BLaER1 (cell line): ENCODE measurements around the gene HECTD4.
A peak's percentile ranks its signal among the peaks of the same experiment; 100 is the strongest.
"Not testable (repeated sequence)": the region's sequence is repeated elsewhere in the genome, so short reads cannot be mapped to it uniquely, and the experiment has no call there.

Experiments used
- H3K27ac ChIP-seq: shearing (Covaris generic); formaldehyde crosslinking; 2 replicates; pipeline ENCODE4 v1.8.1; 2022
- H3K27me3 ChIP-seq: shearing (Covaris generic); formaldehyde crosslinking; 2 replicates; pipeline ENCODE4 v1.8.1; 2022
- H3K36me3 ChIP-seq: shearing (Covaris generic); formaldehyde crosslinking; 2 replicates; pipeline ENCODE4 v1.8.1; 2022
- H3K4me1 ChIP-seq: shearing (Covaris generic); formaldehyde crosslinking; 2 replicates; pipeline ENCODE4 v1.8.1; 2022
- H3K4me2 ChIP-seq: shearing (Covaris generic); formaldehyde crosslinking; 2 replicates; pipeline ENCODE4 v1.8.1; 2022
- H3K4me3 ChIP-seq: shearing (Covaris generic); formaldehyde crosslinking; 2 replicates; pipeline ENCODE4 v1.8.1; 2022
- H3K9ac ChIP-seq: shearing (Covaris generic); formaldehyde crosslinking; 2 replicates; pipeline ENCODE4 v1.8.1; 2022
- H3K9me3 ChIP-seq: shearing (Covaris generic); formaldehyde crosslinking; 2 replicates; pipeline ENCODE4 v1.8.1; 2022
- H4K20me1 ChIP-seq: shearing (Covaris generic); formaldehyde crosslinking; 2 replicates; pipeline ENCODE4 v1.8.1; 2022
- Cebpa-rat ChIP-seq: shearing (Covaris generic); IDR thresholded peaks from 2 replicates; pipeline ENCODE4 v1.8.1; 2022

Gene HECTD4

DNA sequence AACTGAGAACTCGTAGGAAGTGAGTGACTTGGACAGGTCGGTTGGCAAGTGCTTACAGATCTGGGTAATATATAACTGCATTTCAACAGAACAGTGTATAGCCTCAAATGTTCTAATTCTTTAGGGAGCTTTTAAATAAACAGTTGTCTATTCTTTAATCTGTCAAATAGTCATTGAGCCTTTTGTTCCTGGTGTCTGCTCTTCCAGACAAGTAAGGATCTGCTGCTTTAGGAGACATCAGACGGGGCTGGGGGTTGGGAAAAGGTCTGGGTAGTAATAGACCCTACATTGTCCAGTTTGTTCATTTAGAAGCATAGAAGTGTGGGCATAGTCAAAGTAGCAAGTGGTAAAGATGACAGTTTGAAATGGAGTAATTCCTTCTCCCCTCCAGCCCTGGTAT lies 38.5 kb upstream of the HECTD4 start:
- Histone ChIP-seq H3K4me1 (peaks cover 44% of the 10 kb centered on the region), H3K27me3 (no peaks in the 10 kb centered on the region), H3K4me2 (peak overlapping the region; percentile 75), H3K9ac (peak overlapping the region; percentile 92; the same call in 1 of the 2 replicates), H4K20me1 (peaks cover 63% of the 10 kb centered on the region), H3K36me3 (peaks cover 14% of the 10 kb centered on the region), H3K27ac (no peak overlapping the region), H3K9me3 (no peaks in the 10 kb centered on the region), H3K4me3 (no peak overlapping the region)
- no peak for TF ChIP-seq Cebpa-rat

DNA sequence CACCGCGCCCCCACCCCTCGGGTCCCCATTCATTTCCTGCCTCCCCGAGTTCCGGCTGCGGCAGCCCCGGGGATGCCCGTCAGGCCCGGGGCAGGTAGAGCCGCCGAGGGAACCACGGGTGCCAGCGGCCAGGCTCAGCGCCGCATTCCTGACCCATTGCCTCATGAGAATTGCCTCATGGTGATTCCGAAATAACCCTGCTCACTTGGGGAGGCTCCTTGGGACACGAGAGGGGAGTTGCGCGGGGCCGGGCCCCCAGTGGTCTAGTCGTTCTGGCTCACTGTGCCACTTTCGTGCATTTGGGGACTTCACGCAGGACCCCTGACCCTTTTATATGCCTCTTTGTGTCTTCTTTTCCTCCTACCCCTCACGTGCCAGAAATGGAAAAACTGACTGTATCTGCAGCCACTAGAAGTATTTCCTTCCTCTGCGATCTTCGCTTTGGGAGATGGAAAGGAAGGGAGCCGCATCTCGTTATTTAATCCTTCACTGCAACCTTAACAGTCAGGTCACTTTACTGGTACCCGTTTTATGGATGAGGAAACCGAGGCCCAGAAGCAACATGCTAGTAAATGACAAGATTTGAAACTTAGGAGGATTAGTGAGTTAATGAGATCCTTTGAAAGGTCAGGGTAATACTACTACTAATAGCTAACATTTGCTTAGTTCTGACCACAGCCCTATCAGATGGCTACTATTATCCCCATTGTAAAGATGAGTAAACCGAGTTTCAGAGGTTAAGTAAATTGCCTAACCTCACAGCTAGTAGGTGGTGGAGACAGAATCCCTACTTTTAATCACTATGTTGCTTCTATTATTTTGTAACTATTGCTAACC lies 37.3 kb upstream of the HECTD4 start:
- no peaks in the 10 kb centered on the region for H3K27me3 ChIP-seq
- H3K36me3 ChIP-seq, result peaks cover 11% of the 10 kb centered on the region
- H4K20me1 ChIP-seq, result peaks cover 51% of the 10 kb centered on the region
- H3K9me3 ChIP-seq, result no peaks in the 10 kb centered on the region
- H3K4me3 ChIP-seq, result peak overlapping the region; percentile 86
- H3K4me1 ChIP-seq, result peaks cover 44% of the 10 kb centered on the region
- peak overlapping the region; percentile 75 for H3K4me2 ChIP-seq
- no peak for TF ChIP-seq Cebpa-rat
- peak overlapping the region; percentile 94 for H3K27ac ChIP-seq
- H3K9ac ChIP-seq, result peak overlapping the region; percentile 92

DNA sequence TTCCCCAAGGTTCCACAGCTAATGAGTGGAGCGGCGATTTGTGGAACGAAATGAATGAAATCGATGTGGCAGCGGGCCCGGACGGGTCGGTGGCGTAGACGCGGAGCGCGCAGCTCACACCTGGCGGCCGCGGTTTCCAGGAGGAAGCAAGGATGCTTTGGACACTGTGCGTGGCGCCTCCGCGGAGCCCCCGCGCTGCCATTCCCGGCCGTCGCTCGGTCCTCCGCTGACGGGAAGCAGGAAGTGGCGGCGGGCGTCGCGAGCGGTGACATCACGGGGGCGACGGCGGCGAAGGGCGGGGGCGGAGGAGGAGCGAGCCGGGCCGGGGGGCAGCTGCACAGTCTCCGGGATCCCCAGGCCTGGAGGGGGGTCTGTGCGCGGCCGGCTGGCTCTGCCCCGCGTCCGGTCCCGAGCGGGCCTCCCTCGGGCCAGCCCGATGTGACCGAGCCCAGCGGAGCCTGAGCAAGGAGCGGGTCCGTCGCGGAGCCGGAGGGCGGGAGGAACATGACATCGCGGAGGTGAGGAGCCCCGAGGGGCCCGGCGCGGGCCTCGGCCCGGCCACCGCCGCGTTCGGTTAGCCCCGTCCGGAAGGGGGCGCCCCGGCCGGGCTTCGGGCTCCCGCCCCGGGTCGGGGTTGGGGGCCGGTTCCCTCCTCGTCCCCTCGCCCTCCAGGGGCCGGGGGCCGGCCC lies 36.5 kb upstream of the HECTD4 start, which contains the start of gene PTPN11:
Gene PTPN11 (plus strand): TSS at position 340 of the 689 bp plus-strand sequence. CDS start 165 bp downstream, at position 505.
- H3K27ac ChIP-seq, result peak within 1 kb of the TSS; percentile 94
- no peak for TF ChIP-seq Cebpa-rat
- no peaks in the 10 kb centered on the region for H3K27me3 ChIP-seq
- H3K4me3 ChIP-seq, result peak within 1 kb of the TSS; percentile 86
- H3K4me1 ChIP-seq, result peaks cover 37% of the 10 kb centered on the region
- H3K9me3 ChIP-seq, result no peaks in the 10 kb centered on the region
- H4K20me1 ChIP-seq, result peaks cover 43% of the 10 kb centered on the region
- H3K4me2 ChIP-seq, result peak within 1 kb of the TSS; percentile 94
- H3K9ac ChIP-seq, result peak within 1 kb of the TSS; percentile 92
- H3K36me3 ChIP-seq, result peaks cover 6% of the 10 kb centered on the region; the same call in 1 of the 2 replicates

DNA sequence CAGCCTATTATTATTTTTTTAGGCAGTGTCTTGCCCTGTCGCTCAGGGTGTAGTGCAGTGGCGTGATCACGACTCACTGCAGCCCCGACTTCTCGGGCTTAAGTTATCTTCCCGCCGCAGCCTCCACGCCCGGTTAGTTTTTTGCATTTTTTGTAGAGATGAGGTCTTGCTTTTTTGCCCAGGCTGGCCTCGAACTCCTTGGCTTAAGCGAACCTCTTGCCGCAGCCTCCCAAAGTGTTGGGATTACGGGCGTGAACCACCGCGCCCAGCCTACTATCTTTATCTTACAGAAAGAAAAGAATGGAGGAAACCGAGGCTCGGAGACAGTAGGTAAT lies 36.0 kb upstream of the HECTD4 start:
- Histone ChIP-seq H3K27ac (peak overlapping the region; percentile 94), H3K4me1 (peaks cover 35% of the 10 kb centered on the region), H3K4me2 (peak overlapping the region; percentile 94), H3K4me3 (peak overlapping the region; percentile 86), H3K36me3 (peaks cover 5% of the 10 kb centered on the region; the same call in 1 of the 2 replicates), H3K9ac (peak overlapping the region; percentile 92), H3K27me3 (no peaks in the 10 kb centered on the region), H4K20me1 (peaks cover 38% of the 10 kb centered on the region), H3K9me3 (no peaks in the 10 kb centered on the region)
- no peak for TF ChIP-seq Cebpa-rat

DNA sequence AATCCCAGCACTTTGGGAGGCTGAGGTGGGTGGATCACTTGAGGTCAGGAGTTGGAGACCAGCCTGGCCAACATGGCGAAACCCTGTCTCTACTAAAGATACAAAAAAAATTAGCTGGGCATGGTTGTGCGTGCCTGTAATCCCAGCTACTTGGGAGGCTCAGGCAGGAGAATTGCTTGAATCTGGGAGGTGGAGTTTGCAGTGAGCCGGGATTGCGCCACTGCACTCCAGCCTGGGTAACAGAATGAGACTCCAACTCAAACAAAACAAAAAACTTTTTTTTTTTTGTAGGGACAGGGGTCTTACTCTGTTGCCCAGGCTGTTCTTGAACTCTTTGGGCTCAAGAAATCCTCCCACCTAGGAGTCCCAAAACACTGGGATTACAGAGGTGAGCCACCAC lies 33.2 kb upstream of the HECTD4 start:
- not testable (repeated sequence) for H3K4me3 ChIP-seq, H3K27me3 ChIP-seq, H3K36me3 ChIP-seq, H3K9ac ChIP-seq, H3K9me3 ChIP-seq, H3K4me2 ChIP-seq, H3K27ac ChIP-seq
- Histone ChIP-seq H3K4me1 (peaks cover 21% of the 10 kb centered on the region), H4K20me1 (peaks cover 10% of the 10 kb centered on the region)

DNA sequence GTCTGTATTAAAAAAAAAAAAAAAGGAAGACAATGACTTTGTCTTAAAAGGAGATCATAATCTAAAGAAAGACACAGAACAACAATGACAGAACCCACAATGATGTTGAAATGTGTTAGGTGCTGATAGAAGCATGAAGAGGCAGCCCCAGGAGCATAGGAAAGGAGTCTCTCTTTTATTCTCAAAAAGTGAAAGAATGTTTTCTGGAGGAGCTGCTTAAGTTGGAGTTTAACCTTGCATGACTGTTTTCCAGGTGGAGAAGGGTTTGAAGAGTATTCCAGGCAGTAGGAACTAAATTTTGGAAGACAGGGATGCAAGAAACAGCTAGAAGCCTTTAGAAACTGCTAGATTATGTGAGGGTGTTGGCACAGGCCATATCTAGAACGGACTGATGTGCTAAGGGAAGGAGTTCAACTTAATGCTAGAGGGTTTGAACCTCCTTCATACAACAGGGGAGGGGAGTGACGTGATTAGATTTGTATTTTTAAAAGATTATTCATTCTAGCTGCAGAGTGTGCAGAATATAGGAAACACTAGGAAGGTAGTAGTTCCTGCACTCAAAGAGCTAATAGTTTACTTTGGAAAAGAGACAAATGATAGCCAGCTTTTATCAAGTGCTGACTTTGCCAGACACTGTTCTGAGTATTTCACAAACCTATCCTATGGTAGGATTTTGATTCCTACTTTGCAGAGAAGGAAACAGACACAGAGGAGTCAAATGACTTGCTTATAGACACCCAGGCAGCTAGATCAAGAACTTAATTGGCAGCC lies 31.8 kb upstream of the HECTD4 start:
- H4K20me1 ChIP-seq, result no peaks in the 10 kb centered on the region
- TF ChIP-seq Cebpa-rat, result no peak
- H3K4me1 ChIP-seq, result peaks cover 12% of the 10 kb centered on the region
- H3K9me3 ChIP-seq, result no peaks in the 10 kb centered on the region
- no peaks in the 10 kb centered on the region for H3K27me3 ChIP-seq
- no peak overlapping the region for H3K4me3 ChIP-seq
- H3K27ac ChIP-seq, result no peak overlapping the region
- no peaks in the 10 kb centered on the region for H3K36me3 ChIP-seq
- H3K9ac ChIP-seq, result no peak overlapping the region
- H3K4me2 ChIP-seq, result no peak overlapping the region

DNA sequence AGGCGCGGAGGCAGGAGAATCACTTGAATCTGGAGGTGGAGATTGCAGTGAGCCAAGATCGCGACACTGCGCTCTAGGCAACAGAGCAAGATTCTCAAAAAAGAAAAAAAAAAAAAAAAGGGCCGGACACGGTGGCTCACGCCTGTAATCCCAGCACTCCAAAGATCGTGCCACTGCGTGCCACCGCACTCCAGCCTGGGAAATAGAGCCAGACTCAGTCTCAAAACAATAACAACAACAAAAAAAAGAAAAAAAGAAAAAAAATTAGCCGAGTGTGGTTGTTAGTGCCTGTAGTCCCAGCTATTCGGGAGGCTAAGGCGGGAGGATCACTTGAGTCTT lies 27.6 kb upstream of the HECTD4 start:
- Histone ChIP-seq H3K9me3 (no peaks in the 10 kb centered on the region), H3K36me3 (peaks cover 35% of the 10 kb centered on the region), H3K27me3 (no peaks in the 10 kb centered on the region), H3K27ac (no peak overlapping the region), H3K4me1 (peaks cover 22% of the 10 kb centered on the region), H3K4me2 (no peak overlapping the region), H4K20me1 (peaks cover 37% of the 10 kb centered on the region), H3K9ac (no peak overlapping the region), H3K4me3 (no peak overlapping the region)
- TF ChIP-seq Cebpa-rat, result no peak

DNA sequence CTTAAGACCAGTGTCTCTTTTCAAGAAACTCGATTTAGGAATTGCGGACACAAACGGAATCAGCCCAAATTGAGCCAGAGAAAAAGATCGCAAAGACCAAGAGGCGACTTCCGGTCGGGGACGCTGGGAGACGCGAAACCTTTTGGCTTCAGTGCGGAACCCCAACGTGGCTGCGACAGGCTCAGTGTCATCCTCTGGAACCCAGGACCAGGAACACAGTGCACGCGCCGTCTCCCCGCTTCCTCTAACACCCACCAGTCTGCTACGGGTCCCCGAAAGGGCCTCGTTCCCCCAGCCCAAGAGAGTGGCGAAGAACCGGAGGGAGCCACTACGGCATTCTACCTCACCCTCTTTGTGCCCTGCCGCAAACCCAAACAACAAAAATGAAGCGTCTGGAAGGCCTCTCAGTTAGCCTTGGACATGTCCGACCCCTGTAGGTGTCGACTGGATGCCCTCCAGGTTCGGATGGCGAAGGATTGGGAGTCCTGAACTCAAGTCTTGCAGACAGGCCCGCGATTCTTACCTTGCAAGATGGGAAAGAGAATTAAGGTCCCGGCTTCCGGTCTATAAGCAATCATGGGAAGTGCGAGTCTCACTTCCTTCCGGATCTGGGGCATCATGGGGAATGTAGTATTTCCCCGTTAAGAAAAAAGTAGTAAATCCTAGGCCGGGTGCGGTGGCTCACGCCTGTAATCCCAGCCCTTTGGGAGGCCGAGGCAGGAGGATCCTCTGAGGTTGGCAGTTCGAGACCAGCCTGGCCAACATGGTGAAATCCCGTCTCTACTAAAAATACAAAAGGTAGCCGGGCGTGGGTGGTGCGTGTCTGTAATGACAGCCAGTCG lies 27.1 kb upstream of the HECTD4 start, which contains the start of gene RPL6:
Gene RPL6 (minus strand): TSS at position 542 of the 842 bp plus-strand sequence. CDS start 949 bp downstream, outside the sequence.
- peak within 1 kb of the TSS; percentile 97 for H3K9ac ChIP-seq
- H3K27me3 ChIP-seq, result no peaks in the 10 kb centered on the region
- peaks cover 22% of the 10 kb centered on the region for H3K4me1 ChIP-seq
- peaks cover 42% of the 10 kb centered on the region for H4K20me1 ChIP-seq
- H3K4me3 ChIP-seq, result peak within 1 kb of the TSS; percentile 80
- H3K9me3 ChIP-seq, result no peaks in the 10 kb centered on the region
- H3K27ac ChIP-seq, result peak within 1 kb of the TSS; percentile 97
- peaks cover 41% of the 10 kb centered on the region for H3K36me3 ChIP-seq
- TF ChIP-seq Cebpa-rat, result no peak
- peak within 1 kb of the TSS; percentile 73 for H3K4me2 ChIP-seq

DNA sequence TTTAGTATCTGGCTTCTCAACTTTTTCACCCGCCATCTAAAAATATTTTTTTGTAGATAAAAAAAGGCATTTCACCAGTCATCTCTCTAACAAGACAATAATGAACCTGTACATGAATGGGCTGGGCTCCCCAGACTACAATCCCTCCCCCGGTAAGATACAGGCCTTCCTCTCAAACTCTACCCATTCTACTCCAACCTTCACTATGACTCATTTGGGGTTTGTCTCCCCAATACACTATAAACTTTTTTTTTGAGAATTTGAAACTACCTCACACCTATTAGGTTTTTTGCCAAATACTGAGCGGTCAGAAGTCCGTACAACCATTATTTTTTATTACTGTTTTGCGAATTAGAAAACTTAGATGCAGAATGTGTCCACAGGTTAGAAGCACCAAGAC lies 26.4 kb upstream of the HECTD4 start:
- Histone ChIP-seq H3K36me3 (peaks cover 48% of the 10 kb centered on the region), H4K20me1 (peaks cover 49% of the 10 kb centered on the region), H3K4me2 (peak overlapping the region; percentile 73), H3K9ac (peak overlapping the region; percentile 97), H3K4me3 (peak overlapping the region; percentile 80), H3K27ac (peak overlapping the region; percentile 97), H3K4me1 (peaks cover 22% of the 10 kb centered on the region), H3K27me3 (no peaks in the 10 kb centered on the region), H3K9me3 (no peaks in the 10 kb centered on the region)
- no peak for TF ChIP-seq Cebpa-rat

DNA sequence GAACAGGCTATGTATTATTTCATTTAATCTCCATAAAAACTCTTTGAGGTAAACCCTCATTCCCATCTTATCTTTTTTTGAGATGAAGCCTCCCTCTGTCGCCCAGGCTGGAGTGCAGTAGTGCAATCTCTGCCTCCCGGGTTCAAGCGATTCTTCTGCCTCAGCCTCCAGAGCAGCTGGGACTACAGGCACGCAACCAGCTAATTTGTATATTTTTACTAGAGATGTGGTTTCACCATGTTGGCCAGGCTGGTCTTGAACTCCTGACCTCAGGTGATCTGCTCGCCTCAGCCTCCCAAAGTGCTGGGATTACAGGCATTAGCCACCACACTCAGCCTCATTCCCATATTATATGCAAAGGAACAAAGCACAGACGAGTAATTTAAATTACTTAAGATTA lies 25.5 kb upstream of the HECTD4 start:
- Histone ChIP-seq H3K4me2 (peak overlapping the region; percentile 73), H3K4me3 (peak overlapping the region; percentile 80), H3K36me3 (peaks cover 51% of the 10 kb centered on the region), H3K4me1 (peaks cover 22% of the 10 kb centered on the region), H3K9ac (peak overlapping the region; percentile 97), H4K20me1 (peaks cover 52% of the 10 kb centered on the region)
- not testable (repeated sequence) for H3K27me3 ChIP-seq, H3K27ac ChIP-seq, H3K9me3 ChIP-seq
